Testis (tissue), 2 donors: ENCODE results near the gene NMRAL1.

Experiments used
- CTCF ChIP-seq, 3 experiments: fragments of 450-650 bp in 2 of 3; fragments of 200-600 bp in 1 of 3; sonication (generic) in 1 of 3; IDR thresholded peaks; one replicate each; pipeline ENCODE4 v1.5.1; 2016 to 2019; ENCODE audit warnings: antibody characterized with exemption in 3 of 3, mild to moderate bottlenecking in 2 of 3, moderate library complexity in 1 of 3
- POLR2A ChIP-seq: fragments of 450-650 bp; IDR thresholded peaks from one replicate; pipeline ENCODE4 v1.6.1; 2017; ENCODE audit warnings: antibody characterized with exemption, mild to moderate bottlenecking, moderate library complexity

- TF ChIP-seq CTCF (IDR thresholded peaks at IDR 0.05) (no peak), POLR2A (no peak)
These were observed 39.5 kb upstream of the NMRAL1 start for GRCh38 chr16:4513881-4514280.
